Activated T-cell treated with anti-CD3 and anti-CD28 coated beads, Interleukin-2, amount 50 U/mL, for 48 hours (primary cell): ENCODE measurements around the gene AMT.
A peak's percentile ranks its signal among the peaks of the same experiment; 100 is the strongest.
"Not testable (repeated sequence)": the region's sequence is repeated elsewhere in the genome, so short reads cannot be mapped to it uniquely, and the experiment has no call there.

Experiments used
- DNase-seq, 2 experiments: peaks; one replicate each; pipeline ENCODE4 v3.0.0-alpha.2; 2020

Gene AMT

DNA sequence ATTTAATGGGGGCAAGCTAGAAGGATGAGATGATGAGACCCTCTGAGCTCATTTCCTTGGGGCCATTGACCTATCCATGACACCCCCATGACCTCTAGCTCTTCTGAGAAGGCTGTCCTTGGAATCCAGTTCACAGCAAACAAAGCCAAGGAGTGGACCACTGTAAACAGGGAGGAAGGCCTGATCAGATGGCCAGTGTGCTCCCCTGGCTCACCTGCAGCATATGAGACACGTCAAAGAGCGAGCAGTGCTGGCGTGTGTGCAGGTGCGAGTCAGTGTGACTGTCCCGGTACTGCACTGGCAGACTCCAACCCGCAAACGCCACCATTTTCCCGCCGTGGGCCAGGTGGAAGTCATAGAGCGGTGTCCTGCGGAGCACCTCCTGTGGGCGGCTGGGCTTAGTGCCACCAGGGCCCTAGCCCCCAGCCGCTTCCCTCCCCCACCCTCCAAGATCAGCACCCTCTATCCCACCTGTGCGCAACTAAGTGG is 339 bp downstream of the AMT start:
- peak in 1 of 2 experiments; percentile 34 for DNase-seq

DNA sequence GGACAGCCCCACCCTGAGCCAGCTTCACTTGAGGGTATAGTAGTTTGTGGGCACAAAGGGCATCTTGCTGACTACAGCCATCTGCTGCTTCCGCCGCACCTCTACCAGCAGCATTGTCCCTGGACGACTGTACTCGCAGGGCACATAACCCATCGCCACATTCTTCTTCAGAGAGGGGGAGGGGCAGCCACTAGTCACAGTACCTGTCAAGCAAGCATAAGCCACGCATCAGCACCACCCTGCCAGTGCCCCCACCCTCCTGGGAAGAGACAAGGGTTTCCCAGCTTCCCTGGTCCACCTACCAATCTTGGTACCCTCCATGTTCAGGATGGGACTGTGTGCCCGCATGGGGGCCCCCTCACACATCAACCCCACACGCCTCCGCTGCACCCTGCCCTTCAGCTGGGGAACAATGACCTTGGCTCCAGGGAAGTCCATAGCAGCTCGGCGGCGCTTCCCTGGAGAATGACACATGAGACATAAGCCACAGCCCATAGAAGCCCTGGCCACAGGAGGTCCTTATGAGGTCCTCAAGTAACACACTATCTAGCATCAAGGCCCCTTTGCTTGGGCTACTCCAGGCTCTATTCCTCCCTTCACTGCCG is 4.7 kb downstream of the AMT start:
- DNase-seq = no peak

DNA sequence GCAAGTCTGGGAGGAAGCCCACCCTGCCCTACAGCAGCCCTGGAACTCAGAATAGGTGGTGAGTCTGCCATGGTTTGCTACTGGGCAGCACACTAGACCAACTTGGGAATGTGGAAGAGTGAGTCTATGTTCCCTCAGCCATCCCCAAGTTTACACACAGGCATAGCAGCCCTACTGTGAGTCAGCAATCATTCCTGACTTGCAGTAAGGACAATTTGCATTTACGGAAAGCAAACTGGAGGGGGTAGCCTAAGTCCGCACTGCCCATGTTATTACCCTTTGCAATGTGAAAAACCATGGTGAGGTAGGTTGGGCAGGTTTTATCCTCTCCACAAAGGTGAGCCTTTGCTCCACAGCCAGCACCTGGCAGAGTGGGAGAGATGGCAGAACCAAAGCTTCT is 5.4 kb downstream of the AMT start:
- DNase-seq = no peak

DNA sequence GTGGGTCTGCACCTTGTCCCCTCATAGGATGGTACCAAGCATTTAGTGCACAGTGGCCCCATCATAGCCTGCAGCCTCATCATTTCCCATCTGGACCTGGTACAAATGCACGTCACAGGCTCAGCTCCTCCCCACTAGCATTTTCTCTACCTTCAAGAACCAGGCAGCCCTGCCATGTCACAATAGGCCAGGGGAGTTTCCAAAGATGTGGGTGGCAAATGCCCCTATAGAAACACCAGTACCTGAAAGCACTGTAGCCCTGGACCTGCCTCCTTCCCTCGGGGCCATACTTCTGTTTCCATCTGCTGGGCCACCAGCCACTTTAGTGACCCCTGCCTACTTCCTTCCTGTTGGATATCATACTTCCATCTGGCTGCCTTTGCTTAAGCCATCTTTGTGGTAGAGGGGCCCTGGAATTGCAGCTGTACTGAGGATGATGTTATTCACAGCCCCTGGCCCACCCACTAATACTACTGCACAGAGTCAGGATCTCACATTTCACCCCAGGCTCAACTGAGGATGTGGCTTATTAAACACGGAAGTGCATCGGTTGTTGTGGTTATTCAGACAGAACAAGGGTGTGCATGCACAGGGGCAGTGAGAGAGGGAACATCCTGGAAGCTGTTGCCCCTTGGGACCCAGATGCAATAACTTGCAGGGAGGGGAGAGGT is 6.2 kb downstream of the AMT start:
- DNase-seq = peak; percentile 61 to 71

DNA sequence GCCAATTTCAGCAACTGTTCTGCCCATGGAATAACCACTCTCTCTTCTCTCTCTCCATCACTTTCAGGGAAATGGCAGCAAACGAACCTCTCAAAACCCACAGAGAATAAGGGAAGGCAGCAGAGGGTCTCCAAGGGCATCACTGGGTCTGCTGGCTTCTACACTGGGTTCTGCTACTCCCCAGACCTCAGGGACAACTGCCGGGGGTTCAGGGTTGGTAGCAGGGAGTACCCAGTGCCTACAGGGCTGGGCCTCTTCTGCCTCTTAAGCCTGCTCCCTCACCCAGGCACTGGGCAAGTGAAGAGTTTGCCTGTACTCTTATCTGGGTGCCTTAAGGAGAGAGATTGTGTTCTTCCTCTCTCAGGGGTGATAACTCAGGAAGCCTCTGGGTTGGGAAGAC is 7.5 kb downstream of the AMT start:
- DNase-seq = no peak

DNA sequence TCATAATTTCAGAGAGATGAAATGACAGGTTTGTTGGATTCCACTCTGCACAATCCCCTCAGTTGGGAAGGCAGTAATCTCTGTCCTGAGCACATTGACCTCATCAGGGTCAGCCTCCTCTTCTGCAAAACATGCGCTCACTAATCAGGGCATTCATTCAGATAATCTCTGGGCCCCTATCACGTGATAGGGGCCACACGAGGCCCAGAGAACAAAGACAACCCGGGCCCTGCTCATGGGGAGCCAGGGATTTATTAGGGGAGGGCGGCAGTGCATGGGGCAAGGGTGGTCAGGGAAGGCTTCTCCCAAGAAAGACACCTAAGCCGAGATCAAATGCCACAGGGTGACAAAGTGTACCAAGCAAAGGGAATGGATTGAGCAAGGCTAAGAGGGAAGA is 8.9 kb downstream of the AMT start:
- DNase-seq = no peak

DNA sequence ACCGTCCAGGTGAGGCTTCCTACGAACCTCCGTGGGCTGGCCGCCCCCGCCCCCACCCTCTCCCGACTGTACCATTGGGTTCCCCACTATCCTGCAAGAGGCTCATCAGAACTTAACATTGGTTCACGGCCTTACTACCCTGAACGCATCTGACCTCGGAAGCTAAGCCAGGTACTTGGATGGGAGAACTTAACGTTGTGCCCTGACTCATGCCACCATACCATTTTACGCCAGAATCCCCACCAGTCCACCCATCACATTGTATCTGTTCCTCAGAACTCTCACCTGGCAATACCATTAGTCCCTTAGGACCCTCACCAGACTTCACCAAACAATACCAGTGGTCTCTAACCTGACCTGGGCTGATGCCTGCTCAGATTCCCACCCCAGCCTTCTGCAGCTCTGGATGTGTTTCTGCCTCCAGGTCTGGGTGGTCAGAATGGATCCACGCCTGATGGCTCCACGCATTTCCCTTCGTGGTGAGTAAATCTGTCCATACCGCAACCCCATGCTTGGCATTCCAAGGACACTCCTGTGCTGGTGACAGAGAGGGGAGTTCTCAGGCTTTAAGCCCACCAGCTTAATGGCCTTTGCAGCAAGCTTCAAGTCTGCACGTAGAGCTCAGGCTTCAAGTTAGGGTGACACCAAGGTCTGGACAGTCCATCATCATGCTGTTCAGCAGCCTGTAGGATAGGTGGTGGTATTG is 9.5 kb downstream of the AMT start:
- DNase-seq = peak in 1 of 2 experiments; percentile 27

DNA sequence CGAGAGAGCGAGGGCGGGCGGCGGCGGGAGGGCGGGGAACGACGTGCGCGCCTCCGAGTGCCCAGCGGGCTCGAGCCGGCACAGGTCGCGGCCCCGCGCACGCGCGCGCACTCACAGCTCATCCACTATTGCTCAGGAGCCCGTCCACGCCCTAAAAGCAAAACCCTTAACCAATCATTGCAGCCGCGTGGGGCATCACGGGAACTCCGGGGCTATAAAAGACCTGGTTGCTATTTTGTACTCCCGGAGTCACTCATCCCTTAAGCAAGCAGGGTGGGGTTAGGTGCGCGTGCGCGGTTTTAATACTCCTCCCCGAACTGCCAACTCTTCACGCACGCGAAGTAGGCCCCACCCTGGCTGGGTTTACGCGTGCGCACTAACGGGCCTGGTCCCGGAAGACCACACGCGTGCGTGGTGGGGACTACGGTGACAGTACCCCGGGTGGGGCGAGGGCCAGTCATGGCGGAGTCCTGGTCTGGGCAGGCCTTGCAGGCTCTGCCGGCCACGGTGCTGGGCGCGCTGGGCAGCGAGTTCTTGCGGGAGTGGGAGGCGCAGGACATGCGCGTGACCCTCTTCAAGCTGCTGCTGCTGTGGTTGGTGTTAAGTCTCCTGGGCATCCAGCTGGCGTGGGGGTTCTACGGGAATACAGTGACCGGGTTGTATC is 10.2 kb downstream of the AMT start, which contains the start of the genes RHOA and TCTA:
RHOA (minus strand) TSS at position 9 of the 664 bp plus-strand sequence. CDS start 36,387 bp downstream, outside the sequence.
TCTA (plus strand) TSS at position 456 of the 664 bp plus-strand sequence; CDS start at position 460, 4 bp downstream.
- peak; percentile 98 for DNase-seq

DNA sequence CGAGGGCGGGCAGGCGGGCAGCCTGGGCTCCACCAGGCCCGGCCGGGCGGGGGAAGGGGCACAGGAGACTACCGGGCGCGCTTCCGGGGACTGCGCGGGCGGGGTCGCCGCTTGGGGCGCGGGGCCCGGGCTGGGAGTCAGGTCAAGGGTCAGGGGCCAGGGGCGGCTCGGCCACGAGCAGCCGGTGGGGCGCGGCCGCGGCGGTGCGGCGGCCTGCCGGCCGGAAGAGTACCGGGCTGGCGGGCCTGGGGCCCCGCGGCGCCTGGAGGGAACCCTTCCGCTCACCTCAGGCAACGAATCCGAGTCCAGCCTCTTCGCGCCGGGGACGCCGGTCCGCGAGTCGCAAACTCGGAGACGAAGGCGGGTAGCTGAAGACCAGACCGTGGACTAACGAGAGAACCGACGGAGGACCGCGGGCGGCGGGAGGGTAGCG is 10.7 kb downstream of the AMT start:
- no peak for DNase-seq

DNA sequence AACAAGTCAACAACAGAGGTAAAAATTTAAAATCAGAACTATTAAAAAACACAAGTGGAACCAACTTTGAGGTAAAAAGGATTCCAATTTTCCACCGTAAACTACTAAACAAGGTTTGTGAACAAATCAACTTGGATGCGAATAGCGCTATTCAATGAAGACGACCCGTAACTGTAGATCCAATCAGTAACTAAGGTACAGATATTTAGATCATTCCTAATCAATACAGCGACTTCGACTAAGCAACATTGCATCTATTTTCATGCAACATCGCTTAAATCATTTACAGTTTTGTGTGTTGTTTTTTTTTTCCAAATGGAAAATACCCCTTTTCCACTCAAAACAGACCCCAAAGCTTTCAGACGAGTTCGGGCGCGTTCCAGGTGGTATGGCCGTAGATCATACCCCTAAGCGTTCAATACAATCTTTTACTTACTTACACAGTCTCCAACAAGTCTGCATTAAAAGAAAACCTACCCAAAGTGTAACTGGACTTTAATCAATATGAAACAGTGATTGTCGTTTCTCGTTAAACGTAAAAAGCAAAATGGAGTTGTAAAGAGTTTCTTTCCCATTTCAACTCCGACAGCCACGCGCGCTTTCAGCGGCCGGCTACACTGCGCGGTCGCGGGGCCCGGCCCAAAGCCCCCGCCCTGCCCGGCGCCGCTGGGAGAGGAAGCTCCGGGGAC is 11.3 kb downstream of the AMT start:
- no peak for DNase-seq

DNA sequence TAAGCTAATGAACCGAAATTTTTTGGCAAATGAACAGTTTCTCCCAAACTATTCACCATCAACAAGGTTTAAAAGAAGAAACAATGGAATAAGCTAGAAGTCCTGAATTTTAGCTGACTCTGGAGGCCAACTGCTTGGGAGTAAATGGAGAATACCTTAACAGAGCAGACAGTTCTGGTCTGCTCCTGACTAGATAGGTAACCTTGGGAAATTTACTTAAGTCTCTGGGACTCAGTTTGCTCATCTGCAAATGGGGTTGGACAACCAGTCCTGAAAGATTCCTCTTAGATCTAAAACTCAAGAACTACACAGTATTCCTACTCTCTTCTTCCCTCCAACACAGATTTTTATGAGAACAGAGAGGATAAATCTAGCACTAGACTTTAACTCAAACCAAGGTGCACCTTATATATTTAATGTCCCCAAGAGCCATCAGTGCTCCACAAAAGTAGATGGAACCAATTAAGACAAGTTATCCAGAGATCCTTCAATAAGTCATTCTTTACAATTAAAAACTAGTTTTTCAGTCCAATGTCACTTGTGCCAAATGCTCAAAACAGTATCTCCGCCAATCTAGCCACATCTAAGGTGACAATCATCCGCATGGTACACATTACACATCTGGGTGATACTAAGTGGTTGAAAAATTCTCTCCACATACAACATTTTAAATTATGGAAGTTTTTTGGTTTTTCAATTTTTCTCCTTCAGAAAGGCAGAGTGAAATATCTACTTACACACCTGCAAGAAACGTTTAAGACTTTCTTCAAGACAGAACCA is 12.0 kb downstream of the AMT start:
- DNase-seq = no peak

DNA sequence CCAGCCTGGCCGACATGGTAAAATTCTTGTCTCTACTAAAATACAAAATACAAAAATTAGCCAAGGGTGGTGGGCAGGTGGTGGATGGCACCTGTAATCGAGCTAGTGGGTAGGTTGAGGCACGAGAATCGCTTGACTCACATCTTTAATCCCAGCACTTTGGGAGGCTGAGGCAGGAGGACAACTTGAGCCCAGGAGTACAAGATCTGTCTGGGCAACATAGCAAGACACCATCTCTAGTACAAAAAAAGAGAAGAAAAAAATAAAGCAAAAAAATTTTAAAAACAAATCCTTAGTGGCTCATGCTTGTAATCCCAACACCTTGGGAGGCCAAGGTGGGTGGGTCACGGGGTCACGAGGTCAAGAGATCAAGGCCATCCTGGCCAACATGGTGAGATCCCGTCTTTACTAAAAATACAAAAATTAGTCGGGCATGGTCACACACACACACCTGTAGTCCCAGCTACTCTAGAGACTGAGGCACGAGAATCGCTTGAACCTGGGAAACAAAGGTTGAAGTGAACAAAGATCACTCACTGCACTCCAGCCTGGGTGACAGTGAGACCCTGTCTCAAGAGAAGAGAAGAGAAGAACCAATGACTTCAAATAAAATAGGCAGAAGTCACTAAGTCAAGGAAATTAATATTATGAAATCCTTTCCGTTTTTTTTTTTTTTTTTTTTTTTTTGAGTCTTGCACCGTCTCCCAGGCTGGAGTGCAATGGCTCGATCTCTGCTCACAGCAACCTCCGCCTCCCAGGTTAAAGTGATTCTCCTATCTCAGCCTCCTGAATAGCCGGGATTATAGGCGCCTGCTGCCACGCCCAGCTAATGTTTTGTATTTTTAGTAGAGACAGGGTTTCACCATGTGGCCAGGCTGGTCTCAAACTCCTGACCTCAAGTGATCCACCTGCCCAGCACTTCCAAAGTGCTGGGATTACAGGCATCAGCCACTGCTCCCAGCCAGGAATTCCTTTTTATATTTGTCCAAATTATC is 15.4 kb downstream of the AMT start:
- DNase-seq = no peak

DNA sequence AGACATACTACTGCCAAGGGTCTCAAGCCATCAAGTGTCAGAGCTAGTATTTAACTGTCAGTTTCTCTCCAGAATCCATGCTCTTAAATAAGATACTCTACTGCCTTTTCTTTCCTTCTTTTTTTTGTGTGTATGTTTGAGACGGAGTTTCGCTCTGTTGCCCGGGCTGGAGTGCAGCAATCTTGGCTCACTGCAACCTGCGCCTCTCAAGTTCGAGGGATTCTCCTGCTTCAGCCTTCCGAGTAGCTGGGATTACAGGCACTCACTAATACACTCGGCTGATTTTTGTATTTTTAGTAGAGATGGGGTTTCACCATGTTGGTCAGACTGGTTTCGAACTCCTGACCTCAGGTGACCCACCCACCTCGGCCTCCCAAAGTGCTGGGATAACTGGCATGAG is 16.7 kb downstream of the AMT start:
- DNase-seq = not testable (repeated sequence)

DNA sequence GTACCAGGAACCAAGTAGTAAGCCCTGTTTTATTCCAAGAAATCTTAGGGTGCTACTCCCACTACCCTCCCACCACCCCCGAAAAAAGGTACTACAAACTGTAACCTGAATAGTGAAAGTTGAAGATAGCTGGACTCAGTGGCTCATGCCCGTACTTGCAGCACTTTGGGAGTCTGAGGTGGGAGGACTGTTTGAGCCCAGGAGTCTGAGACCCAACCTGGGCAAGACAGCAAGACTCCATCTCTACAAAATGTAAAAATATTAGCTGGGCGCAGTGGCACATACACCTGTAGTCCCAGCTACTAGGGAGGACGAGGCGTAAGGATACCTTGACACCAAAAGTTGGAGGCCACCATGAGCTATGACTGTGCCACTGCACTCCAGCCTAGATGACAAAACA is 18.4 kb downstream of the AMT start:
- DNase-seq = no peak

DNA sequence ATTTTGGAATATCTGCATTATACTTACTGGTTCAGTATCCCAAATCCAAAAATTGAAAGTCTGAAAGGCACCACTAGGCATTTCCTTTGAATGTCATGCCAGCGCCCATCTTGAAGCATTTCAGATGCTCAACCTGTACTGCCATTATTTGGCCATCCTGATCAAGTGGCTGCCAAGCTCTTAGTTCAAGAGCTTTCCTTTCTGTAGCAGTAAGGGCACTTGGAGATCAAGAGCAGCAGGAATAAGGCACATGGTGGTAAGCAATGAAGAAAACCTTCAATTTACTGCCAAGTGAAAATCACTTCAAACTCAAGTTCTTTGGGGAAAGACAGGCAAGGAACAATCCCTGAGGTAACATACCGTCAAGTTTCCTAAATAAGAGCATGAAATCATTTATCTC is 20.5 kb downstream of the AMT start:
- no peak for DNase-seq

DNA sequence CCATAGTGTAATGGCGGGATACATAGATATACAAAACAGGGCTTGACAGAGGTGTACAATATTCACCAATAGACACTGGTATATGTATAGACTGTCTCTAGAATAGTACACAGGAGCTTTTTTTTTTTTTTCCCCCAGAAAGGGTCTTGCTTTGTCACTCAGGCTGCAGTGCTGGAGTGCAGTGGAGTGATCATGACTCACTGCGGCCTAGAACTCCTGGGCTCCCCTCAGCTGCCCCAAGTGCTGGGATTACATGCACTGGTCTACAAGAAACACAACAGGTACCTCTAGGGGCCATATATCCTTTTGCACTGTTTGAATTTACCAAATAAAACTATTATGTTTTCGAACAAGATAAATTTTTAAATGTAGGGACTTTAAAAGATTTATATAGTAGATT is 22.8 kb downstream of the AMT start:
- DNase-seq = no peak

DNA sequence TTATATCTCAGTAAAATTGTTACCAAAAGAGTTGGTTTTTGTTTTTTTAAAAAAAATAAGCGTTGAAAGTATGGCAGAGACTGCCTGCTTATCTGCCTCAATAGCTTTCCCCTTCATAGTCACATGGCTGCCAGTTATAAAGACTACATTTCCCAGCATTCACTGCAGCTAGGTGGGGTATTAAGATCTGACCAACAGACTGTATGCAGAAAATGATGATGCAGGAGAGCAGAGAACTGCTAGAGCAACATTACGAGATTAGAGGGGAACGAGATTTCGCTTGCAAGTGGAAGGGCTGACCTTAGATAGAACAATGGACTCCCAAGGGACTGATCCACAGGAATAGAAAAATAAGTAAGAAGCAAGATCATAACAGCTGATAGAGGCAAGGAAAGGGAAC is 24.8 kb downstream of the AMT start:
- DNase-seq = no peak

DNA sequence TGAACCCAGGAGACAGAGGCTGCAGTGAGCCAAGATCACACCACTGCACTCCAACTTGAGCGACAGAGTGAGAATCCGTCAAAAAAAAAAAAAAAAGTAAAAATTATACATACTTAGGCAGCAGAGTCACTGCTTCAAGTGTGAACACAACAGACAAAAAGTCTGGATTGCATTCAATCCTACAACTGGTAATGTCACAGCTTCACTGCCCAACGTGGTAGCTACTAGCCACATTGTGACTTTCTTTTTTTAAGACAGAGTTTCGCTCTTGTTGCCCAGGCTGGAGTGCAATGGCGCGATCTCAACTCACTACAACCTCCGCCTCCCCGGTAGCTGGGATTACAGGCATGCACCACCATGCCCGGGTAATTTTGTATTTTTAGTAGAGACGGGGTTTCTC is 31.0 kb downstream of the AMT start:
- DNase-seq = not testable (repeated sequence)

DNA sequence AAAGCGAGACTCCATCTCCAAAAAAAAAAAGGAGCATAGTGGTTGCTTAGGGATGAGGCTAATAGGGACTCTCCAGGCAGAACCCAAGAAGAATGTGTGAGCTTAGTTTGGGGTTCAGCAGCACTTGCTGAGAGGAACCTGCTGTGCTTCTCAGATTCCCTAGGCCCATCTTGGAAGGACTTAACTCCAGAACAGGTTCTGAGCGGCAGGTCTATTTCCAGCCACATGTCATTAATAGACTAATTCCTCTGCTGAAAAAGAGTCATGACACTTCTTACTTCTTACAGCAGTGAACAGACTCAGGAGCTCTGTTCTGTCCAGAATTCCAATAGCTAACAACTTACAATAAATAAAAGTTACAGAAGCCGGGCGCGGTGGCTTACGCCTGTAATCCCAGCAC is 33.0 kb downstream of the AMT start:
- no peak for DNase-seq

DNA sequence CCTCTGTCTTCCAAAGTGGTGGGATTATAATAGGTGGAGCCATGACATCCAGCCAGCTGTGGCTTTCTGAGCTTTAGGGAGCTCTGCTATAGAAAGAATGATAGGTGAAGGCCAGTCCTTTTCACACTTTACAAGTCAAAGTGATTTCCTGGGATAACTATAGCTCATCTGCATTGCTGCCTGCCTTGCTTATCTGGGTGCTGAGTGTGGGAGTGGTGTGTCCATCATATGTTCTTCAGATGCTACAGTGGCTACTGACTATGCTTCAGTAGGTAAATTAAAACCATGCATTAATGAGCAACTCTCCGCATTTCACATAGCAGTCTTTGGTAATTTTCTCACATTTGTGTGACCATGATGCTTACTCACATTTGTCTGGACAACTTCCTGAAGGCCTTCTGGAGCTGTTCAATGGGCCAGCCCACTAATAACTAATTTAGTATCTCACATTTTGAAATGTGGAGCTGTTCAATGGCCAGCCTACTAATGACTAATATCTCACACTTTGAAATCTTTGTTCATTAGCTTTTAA is 33.9 kb downstream of the AMT start:
- no peak for DNase-seq
